Hepatocyte (in vitro differentiated cells): ENCODE measurements around the gene AP1G2.

Experiments
- EZH2 ChIP-seq: fragments of 200-600 bp; sonication (generic); IDR thresholded peaks from 2 replicates; pipeline ENCODE4 v1.6.1; 2016; ENCODE audit warnings: antibody characterized with exemption, mild to moderate bottlenecking, borderline replicate concordance
- EZH2phosphoT487 ChIP-seq: fragments of 200-600 bp; sonication (generic); IDR thresholded peaks from one replicate; pipeline ENCODE4 v1.6.1; 2018; ENCODE audit warnings: antibody characterized with exemption, mild to moderate bottlenecking, low read depth, moderate library complexity; ENCODE audit not compliant: unreplicated experiment, severe bottlenecking
- TF ChIP-seq, protein P1 (sequence below): fragments of 200-600 bp; sonication (generic); IDR thresholded peaks from 2 replicates; pipeline ENCODE4 v1.5.1; 2016; ENCODE audit warnings: antibody characterized with exemption, mild to moderate bottlenecking; ENCODE audit not compliant: poor library complexity

DNA sequence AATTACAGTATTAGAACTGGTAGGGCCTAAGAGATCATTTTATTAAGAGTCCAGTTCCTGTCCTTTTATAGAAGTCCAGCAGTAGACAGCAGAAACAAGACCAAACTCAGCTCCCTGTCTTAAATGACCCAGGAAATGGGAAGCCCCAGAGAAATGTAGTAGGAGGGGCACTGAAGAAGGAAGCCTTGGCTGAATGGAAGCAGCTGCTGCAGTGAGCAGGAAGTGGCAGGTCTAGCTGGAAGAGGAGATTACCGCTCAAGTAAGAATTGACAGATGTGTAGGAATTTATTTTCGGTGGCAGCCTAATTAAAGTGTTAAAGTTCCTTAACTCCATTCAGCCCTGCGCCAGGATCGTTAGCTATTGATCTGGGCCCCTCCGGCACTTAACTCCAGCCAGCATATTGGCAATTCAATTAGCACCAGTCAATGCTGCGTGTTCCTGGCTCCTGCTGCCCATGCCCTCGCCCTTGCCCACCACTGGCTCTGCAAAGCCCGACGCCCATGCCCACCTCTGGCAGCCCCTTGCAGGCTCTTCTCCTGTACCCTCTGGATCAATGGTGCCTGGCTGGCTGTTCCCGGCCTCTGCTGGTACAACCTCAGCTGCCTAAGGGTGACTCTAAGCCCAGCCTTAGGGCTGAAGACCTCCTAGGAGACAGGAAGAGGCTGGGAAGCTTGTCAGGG lies 37.1 kb downstream of the AP1G2 start:
- TF ChIP-seq, protein P1, sequence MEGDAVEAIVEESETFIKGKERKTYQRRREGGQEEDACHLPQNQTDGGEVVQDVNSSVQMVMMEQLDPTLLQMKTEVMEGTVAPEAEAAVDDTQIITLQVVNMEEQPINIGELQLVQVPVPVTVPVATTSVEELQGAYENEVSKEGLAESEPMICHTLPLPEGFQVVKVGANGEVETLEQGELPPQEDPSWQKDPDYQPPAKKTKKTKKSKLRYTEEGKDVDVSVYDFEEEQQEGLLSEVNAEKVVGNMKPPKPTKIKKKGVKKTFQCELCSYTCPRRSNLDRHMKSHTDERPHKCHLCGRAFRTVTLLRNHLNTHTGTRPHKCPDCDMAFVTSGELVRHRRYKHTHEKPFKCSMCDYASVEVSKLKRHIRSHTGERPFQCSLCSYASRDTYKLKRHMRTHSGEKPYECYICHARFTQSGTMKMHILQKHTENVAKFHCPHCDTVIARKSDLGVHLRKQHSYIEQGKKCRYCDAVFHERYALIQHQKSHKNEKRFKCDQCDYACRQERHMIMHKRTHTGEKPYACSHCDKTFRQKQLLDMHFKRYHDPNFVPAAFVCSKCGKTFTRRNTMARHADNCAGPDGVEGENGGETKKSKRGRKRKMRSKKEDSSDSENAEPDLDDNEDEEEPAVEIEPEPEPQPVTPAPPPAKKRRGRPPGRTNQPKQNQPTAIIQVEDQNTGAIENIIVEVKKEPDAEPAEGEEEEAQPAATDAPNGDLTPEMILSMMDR: no peak
- no peak for TF ChIP-seq EZH2phosphoT487
- TF ChIP-seq EZH2: no peak
